ENCODE results near the gene PAIP2B.

The PAIP2B gene

DNA sequence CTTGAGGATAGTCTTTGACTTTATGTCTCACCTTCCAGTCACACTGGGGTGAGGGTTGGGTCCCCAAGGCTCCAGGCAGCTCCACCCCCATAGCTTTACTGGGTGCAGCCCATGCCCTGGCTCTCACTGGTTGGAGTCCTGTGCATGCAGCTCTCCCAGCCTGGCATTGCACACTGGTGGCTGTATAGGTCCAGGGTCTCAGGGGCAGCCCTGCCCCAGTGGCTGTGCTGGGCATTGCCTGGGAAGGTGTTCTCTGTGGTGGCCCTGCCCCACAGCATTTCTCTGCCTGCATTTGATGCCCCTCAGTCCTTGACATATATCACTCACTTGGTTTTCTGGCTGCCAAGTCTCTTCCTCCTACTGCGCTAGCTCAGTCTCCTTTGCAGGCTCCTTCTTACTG is 75.3 kb downstream of the PAIP2B start:
- no peak for DNase-seq

DNA sequence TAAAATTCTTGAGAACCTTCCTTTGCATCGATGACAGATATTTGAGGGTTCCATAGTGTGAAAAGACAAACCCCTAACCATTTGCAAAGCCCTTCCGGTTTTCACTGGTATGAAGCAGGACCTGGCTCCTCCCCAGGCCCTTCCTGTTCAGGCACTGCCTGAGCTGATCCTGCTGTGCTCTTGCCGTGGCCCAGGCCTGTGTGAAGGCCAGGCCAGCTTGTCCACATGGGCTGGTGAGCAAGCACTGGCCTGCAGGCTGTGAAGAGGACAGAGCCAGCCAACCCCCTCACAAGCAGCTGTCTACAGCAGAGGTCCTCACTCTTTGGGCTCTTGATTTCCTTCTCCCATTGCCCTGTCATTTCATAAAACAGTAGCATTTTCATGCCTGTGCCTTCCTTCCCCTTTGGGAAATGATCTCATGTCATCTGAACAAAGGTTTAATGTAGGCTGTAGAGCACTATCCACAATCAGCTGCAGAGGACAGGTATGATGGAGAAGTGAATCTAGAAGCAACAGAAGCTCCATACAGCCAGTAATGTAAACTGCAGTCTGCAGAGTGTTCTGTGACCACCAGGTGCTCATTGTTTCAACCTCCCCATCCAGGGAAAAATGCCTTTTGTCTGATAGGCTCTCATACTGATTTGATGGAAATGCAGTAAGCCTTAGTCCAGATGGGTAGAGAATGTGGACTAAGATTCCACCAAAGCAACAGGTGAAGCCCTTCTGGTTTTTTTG is 76.7 kb downstream of the PAIP2B start:
- no peak for DNase-seq

DNA sequence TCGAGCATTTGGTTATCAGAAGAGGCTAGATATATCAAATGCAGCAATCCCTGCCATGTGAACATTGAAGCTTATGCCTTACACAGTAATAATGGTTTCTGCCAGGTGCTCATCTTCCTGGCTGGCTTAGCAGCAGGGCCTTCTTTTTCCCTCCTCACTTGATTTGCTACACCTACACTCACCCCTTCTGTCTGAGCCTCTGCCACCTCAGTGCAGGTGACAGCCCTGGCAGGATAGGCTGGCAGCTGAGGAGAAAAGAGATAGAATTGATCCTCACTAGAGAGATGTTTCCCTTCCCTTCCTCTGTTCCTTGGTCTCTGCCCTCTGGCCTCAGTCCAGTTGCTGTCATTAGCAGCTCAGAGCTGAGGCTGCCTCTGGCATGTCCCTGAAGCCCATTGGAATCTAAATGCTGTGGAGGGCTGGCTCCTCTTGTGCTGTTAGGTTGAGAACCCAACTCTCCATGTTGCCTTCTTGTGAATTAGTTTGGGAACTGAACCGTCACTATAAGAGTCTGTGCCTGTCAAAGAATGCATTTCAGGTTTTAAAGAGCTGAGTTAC is 78.3 kb downstream of the PAIP2B start:
- DNase-seq, result no peak

DNA sequence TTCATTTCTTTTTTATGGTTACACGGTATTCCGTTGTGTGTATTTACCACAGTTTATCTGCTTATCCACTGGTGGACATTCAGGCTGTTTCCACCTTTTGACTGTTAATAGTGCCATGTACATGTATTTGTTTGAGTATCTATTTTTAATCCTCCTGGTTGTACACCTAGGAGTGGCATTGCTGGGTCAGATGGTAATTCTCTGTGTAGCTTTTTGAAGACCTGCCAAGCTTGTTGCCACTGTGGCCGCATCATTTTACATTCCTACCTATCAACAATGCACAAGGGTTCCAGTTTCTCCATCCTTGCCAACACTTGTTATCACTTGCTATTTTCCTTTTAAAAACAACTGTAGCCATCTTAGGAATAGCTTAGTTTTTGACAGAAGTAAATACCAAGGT is 83.1 kb downstream of the PAIP2B start:
- no peak for DNase-seq

DNA sequence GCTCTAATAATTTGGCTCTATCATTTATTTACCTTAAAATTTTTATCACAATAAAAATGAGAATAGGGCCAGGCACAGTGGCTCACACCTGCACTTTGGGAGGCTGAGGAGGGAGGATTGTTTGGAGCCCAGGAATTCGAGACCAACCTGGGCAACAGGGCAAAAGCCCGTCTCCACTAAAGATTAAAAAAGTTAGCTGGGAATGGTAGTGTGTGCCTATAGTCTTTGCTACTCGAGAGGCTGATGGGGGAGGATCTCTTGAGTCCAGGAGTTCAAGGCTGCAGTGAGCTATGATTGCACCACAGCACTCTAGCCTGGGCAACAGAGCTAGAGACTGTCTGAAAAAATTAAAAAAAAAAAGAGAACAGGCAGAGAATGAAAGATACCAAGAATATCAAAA is 90.7 kb downstream of the PAIP2B start:
- DNase-seq, result no peak

DNA sequence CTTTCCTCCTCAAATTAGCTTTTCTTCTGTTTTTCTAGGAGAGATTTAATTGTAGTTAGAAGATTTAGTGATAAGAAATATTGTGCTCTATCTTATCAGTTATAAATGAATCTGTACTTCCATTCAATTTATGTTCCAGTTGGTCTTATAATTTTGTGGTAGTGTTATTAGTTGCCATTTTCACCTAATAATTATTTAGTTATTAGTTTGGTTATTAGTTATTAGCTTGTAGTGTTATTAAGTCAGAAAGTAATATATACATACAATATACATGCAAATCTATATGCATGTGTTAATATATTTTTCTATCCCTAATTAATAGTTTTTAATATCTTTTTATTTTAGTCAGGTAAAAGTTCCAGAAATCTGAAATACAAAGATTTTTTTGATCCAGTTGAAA is 93.3 kb downstream of the PAIP2B start:
- no peak for DNase-seq
